KMS-11 (cell line): ENCODE data around the gene FAF1.

ENCODE experiments used
- H2AFZ ChIP-seq: fragments of 200-600 bp; sonication (generic); 2 replicates; pipeline ENCODE4 v1.6.1; 2016; ENCODE audit warnings: antibody characterized with exemption, mixed run types, low read depth
- H3K27ac ChIP-seq: fragments of 200-600 bp; sonication (generic); 2 replicates; pipeline ENCODE4 v1.6.1; 2016; ENCODE audit warnings: mild to moderate bottlenecking, mixed run types
- H3K27me3 ChIP-seq: fragments of 200-600 bp; sonication (generic); 2 replicates; pipeline ENCODE4 v1.6.1; 2017; ENCODE audit warnings: mild to moderate bottlenecking, low read depth, mixed run types, moderate library complexity; ENCODE audit not compliant: insufficient read depth
- H3K36me3 ChIP-seq: fragments of 200-600 bp; sonication (generic); 2 replicates; pipeline ENCODE4 v1.6.1; 2017; ENCODE audit warnings: mild to moderate bottlenecking, mixed run types; ENCODE audit not compliant: insufficient read depth
- H3K4me1 ChIP-seq: fragments of 200-600 bp; sonication (generic); 2 replicates; pipeline ENCODE4 v1.6.1; 2016; ENCODE audit warnings: mild to moderate bottlenecking, low read depth, mixed run types; ENCODE audit not compliant: poor library complexity, severe bottlenecking
- H3K4me2 ChIP-seq: fragments of 200-600 bp; sonication (generic); 2 replicates; pipeline ENCODE4 v1.7.0; 2016; ENCODE audit warnings: mild to moderate bottlenecking, mixed run types
- H3K4me3 ChIP-seq: fragments of 200-600 bp; sonication (generic); IDR thresholded peaks from 2 replicates; pipeline ENCODE4 v1.6.1; 2017; ENCODE audit warnings: low read depth, low read length, mixed read lengths; ENCODE audit not compliant: insufficient read depth
- H3K79me2 ChIP-seq: fragments of 200-600 bp; sonication (generic); 2 replicates; pipeline ENCODE4 v1.6.1; 2016; ENCODE audit warnings: low read depth, mixed run types; ENCODE audit not compliant: insufficient read depth
- H3K9ac ChIP-seq: fragments of 200-600 bp; sonication (generic); 2 replicates; pipeline ENCODE4 v1.6.1; 2016; ENCODE audit warnings: mild to moderate bottlenecking, mixed run types
- H4K20me1 ChIP-seq: fragments of 200-600 bp; sonication (generic); 2 replicates; pipeline ENCODE4 v1.6.1; 2016; ENCODE audit warnings: mild to moderate bottlenecking, mixed run types; ENCODE audit not compliant: insufficient read depth
- TF ChIP-seq, protein P1 (sequence below): fragments of 200-600 bp; sonication (generic); conservative IDR thresholded peaks from 2 replicates; pipeline ENCODE4 v1.6.1; 2017; ENCODE audit warnings: low read depth, mild to moderate bottlenecking, antibody characterized with exemption, low read length, moderate library complexity, mixed read lengths

Gene FAF1

DNA sequence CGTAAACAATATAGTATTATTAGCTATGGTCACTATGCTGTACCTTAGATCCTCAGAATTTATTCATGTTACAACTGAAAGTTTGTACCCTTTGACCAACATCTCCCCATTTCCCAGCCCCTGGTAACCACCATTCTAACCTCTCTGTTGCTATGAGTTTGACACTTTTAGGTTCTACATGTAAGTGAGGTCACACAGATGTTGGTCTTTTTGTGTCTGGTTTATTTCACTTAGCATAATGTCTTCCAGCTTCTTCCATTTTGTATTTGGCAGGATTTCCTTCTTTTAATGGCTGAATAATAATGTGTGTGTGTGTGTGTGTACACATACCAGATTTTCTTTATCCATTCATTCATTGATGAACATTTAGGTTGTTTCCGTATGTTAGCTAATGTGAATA, 139.5 kb downstream of the FAF1 start:
- Histone ChIP-seq H3K4me2 (no peak overlapping the region), H4K20me1 (no peaks in the 10 kb centered on the region), H3K4me3 (no peak overlapping the region), H3K9ac (no peak overlapping the region), H3K27ac (no peak overlapping the region), H3K36me3 (no peaks in the 10 kb centered on the region), H3K4me1 (peaks cover 9% of the 10 kb centered on the region), H2AFZ (no peak overlapping the region), H3K79me2 (no peaks in the 10 kb centered on the region), H3K27me3 (no peaks in the 10 kb centered on the region)
- TF ChIP-seq, protein P1, sequence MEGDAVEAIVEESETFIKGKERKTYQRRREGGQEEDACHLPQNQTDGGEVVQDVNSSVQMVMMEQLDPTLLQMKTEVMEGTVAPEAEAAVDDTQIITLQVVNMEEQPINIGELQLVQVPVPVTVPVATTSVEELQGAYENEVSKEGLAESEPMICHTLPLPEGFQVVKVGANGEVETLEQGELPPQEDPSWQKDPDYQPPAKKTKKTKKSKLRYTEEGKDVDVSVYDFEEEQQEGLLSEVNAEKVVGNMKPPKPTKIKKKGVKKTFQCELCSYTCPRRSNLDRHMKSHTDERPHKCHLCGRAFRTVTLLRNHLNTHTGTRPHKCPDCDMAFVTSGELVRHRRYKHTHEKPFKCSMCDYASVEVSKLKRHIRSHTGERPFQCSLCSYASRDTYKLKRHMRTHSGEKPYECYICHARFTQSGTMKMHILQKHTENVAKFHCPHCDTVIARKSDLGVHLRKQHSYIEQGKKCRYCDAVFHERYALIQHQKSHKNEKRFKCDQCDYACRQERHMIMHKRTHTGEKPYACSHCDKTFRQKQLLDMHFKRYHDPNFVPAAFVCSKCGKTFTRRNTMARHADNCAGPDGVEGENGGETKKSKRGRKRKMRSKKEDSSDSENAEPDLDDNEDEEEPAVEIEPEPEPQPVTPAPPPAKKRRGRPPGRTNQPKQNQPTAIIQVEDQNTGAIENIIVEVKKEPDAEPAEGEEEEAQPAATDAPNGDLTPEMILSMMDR: no peak

DNA sequence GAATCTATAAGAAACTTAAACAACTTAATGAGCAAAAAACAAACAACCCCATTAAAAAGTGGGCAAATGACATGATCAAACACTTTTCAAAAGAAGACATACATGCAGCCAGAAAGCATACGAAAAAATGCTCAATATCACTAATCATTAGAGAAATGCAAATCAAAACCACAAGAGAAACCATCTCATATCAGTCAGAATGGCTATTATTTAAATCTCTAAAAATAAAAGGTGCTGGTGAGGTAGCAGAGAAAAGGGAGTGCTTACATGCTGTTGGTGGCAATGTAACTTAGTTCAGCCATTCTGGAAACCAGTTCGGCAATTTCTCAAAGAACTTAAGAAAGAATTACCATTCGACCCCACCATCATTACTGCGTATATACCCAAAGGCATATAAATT, 147.7 kb downstream of the FAF1 start:
- Histone ChIP-seq H3K4me1 (no peaks in the 10 kb centered on the region), H4K20me1 (no peaks in the 10 kb centered on the region), H2AFZ (no peak overlapping the region), H3K36me3 (no peaks in the 10 kb centered on the region), H3K79me2 (no peaks in the 10 kb centered on the region), H3K9ac (no peak overlapping the region), H3K27me3 (no peaks in the 10 kb centered on the region), H3K4me2 (no peak overlapping the region), H3K4me3 (no peak overlapping the region), H3K27ac (no peak overlapping the region)
- TF ChIP-seq, protein P1: no peak

DNA sequence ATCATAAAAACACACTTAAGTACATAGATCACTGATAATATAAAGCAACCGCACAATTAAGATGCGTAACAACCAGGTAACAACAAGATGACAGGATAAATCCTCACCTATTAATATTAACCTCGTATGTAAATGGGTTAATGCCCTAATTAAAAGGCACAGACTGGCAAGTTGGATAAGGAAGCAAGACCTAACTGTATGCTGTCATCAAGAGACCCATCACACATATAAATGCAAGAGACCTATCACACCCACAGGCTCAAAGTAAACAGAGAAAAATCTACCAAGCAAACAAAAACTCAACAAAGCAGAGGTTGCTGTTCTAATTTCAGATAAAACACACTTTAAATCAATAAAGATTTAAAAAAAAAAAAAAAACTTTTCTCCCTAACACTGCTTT, 151.8 kb downstream of the FAF1 start:
- Histone ChIP-seq H3K9ac (no peak overlapping the region), H3K4me1 (no peaks in the 10 kb centered on the region), H3K27me3 (no peaks in the 10 kb centered on the region), H3K4me2 (no peak overlapping the region), H3K27ac (no peak overlapping the region), H3K36me3 (no peaks in the 10 kb centered on the region), H3K79me2 (no peaks in the 10 kb centered on the region), H3K4me3 (no peak overlapping the region), H2AFZ (no peak overlapping the region), H4K20me1 (no peaks in the 10 kb centered on the region)
- TF ChIP-seq, protein P1: no peak

DNA sequence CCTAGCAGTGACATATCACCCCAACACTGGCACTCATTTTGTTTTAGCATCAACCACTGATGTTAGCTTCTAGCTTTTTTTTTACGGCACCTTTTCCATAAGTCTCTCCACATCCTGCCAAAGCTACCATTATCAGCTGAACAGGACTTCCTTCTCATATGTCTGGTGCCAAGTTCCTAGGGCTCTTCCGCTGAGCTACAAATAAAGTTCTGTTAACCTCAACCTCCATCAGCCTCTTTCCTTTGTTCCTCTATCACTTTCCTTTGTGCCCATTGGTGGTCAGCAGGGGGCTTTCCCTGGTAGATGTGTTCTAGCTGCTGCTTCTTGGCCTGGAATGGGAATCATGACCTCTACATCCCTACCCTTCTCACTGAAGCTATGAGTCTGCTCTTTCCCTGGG, 163.8 kb downstream of the FAF1 start:
- Histone ChIP-seq H2AFZ (no peak overlapping the region), H4K20me1 (no peaks in the 10 kb centered on the region), H3K4me2 (no peak overlapping the region), H3K27ac (no peak overlapping the region), H3K4me3 (no peak overlapping the region), H3K9ac (no peak overlapping the region), H3K4me1 (no peaks in the 10 kb centered on the region), H3K36me3 (no peaks in the 10 kb centered on the region), H3K79me2 (no peaks in the 10 kb centered on the region), H3K27me3 (no peaks in the 10 kb centered on the region)
- TF ChIP-seq, protein P1: no peak

DNA sequence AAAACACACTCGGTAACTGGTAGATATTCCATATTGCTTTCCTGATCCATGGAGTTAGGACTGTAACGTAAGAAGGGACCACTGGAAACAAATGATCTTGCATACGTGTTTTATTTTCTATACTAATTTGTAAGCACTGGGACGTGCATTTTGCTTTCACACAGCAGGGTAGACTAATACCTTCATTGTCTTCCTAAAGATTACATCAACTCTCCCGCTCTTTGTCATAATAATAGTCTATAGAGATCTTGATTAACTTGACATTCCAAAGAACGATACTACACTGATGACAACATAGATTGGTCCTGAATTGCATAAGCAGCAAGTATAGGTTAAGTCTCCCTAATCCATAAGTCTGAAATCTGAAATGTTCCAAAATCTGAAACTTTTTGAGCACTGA, 166.5 kb downstream of the FAF1 start:
- Histone ChIP-seq H3K27me3 (no peaks in the 10 kb centered on the region), H3K36me3 (no peaks in the 10 kb centered on the region), H3K4me1 (no peaks in the 10 kb centered on the region), H3K4me3 (no peak overlapping the region), H3K9ac (no peak overlapping the region), H3K27ac (no peak overlapping the region), H2AFZ (no peak overlapping the region), H3K79me2 (no peaks in the 10 kb centered on the region), H3K4me2 (no peak overlapping the region), H4K20me1 (no peaks in the 10 kb centered on the region)
- TF ChIP-seq, protein P1: no peak
